NB4 (cell line): ENCODE results near the gene IL17C.

ENCODE experiments used
- CTCF ChIP-seq: IDR thresholded peaks from one replicate; pipeline ENCODE4 v1.5.1; 2012; ENCODE audit warnings: low read depth, low read length
- MAX ChIP-seq: IDR thresholded peaks from 2 replicates; pipeline ENCODE4 v1.6.1; 2011; ENCODE audit warnings: low read depth, low read length
- POLR2A ChIP-seq: IDR thresholded peaks from 2 replicates; pipeline ENCODE4 v1.6.1; 2011; ENCODE audit warnings: mild to moderate bottlenecking; ENCODE audit not compliant: insufficient read length; ENCODE audit errors: extremely low read depth

- TF ChIP-seq CTCF, result no peak
- no peak for TF ChIP-seq MAX
- no peak for TF ChIP-seq POLR2A
Observed at GRCh38 chr16:88649924-88650748, 11.8 kb downstream of the IL17C start.
